HepG2 (cell line): ENCODE measurements around the gene BRD3. TPM values are rescaled to one million over a fixed set of nuclear protein-coding genes. Genes with fewer than 3 reads are reported as not detected.
A peak's percentile ranks its signal among the peaks of the same experiment; 100 is the strongest.

Source experiments
- ARHGAP35 ChIP-seq: sonication (generic); formaldehyde crosslinking; IDR thresholded peaks from 2 replicates; pipeline ENCODE4 v1.9.0; 2022; ENCODE audit warnings: mild to moderate bottlenecking, inconsistent platforms, moderate library complexity, missing genetic modification reagents, borderline replicate concordance
- ASH2L ChIP-seq: fragments of 300-600, 200-600 bp; sonication (generic); IDR thresholded peaks from 2 replicates; pipeline ENCODE4 v1.7.0; 2017; ENCODE audit warnings: low read depth, mild to moderate bottlenecking, moderate library complexity, mixed read lengths, low read length; ENCODE audit not compliant: insufficient read length
- BORCS8-MEF2B ChIP-seq: sonication (generic); formaldehyde crosslinking; IDR thresholded peaks from 2 replicates; pipeline ENCODE4 v1.8.0; 2022; ENCODE audit warnings: mild to moderate bottlenecking, missing genetic modification reagents
- BRCA1 ChIP-seq: sonication (generic); formaldehyde crosslinking; IDR thresholded peaks from 2 replicates; pipeline ENCODE4 v1.4.0; 2020; ENCODE audit warnings: missing genetic modification reagents
- GMEB2 ChIP-seq: IDR thresholded peaks from 2 replicates; pipeline ENCODE4 v1.6.1; 2016; ENCODE audit warnings: missing biosample characterization, missing genetic modification reagents, low read depth
- GTF2F1 ChIP-seq: fragments of 150-350 bp; IDR thresholded peaks from 2 replicates; pipeline ENCODE4 v1.6.1; 2014; ENCODE audit warnings: low read length
- SNRNP70 ChIP-seq: fragments of 200-400 bp; formaldehyde crosslinking; IDR thresholded peaks from 2 replicates; pipeline ENCODE4 v1.6.1; 2017; ENCODE audit warnings: mild to moderate bottlenecking, low read depth, low read length, moderate library complexity
- ZNF234 ChIP-seq: sonication (generic); formaldehyde crosslinking; conservative IDR thresholded peaks from 2 replicates; pipeline ENCODE4 v1.5.1; 2020; ENCODE audit warnings: mild to moderate bottlenecking, missing genetic modification reagents
- ZNF253 ChIP-seq: sonication (generic); formaldehyde crosslinking; IDR thresholded peaks from 2 replicates; pipeline ENCODE4 v1.8.0; 2022; ENCODE audit warnings: mild to moderate bottlenecking, missing genetic modification reagents, borderline replicate concordance
- ZNF264 ChIP-seq: sonication (generic); formaldehyde crosslinking; IDR thresholded peaks from 2 replicates; pipeline ENCODE4 v1.4.0; 2020; ENCODE audit warnings: missing genetic modification reagents
- ZNF329 ChIP-seq: sonication (generic); formaldehyde crosslinking; IDR thresholded peaks from 2 replicates; pipeline ENCODE4 v1.9.0; 2021; ENCODE audit warnings: low read depth, mild to moderate bottlenecking, missing genetic modification reagents
- ZNF333 ChIP-seq: sonication (generic); formaldehyde crosslinking; IDR thresholded peaks from 2 replicates; pipeline ENCODE4 v1.4.0; 2020; ENCODE audit warnings: mild to moderate bottlenecking, missing genetic modification reagents, borderline replicate concordance
- ZNF407 ChIP-seq: sonication (generic); formaldehyde crosslinking; IDR thresholded peaks from one replicate; pipeline ENCODE4 v1.5.1; 2020; ENCODE audit warnings: mild to moderate bottlenecking, missing genetic modification reagents; ENCODE audit errors: not compliant biosample characterization
- ZNF577 ChIP-seq: sonication (generic); formaldehyde crosslinking; IDR thresholded peaks from 2 replicates; pipeline ENCODE4 v1.4.0; 2020; ENCODE audit warnings: mild to moderate bottlenecking, low read depth, missing genetic modification reagents, borderline replicate concordance
- ZNF737 ChIP-seq: sonication (generic); formaldehyde crosslinking; IDR thresholded peaks from 2 replicates; pipeline ENCODE4 v1.5.0; 2020; ENCODE audit warnings: missing genetic modification reagents, mild to moderate bottlenecking, borderline replicate concordance
- ZNF772 ChIP-seq: sonication (generic); formaldehyde crosslinking; IDR thresholded peaks from 2 replicates; pipeline ENCODE4 v1.5.0; 2020; ENCODE audit warnings: mild to moderate bottlenecking, missing genetic modification reagents
- ZNF782 ChIP-seq: sonication (generic); formaldehyde crosslinking; IDR thresholded peaks from 2 replicates; pipeline ENCODE4 v1.4.0; 2020; ENCODE audit warnings: missing genetic modification reagents, mild to moderate bottlenecking, borderline replicate concordance
- polyA plus RNA-seq, 8 experiments: library from polyadenylated mRNA; depleted of rRNA in 3 of 8; stranded (reverse) in 7 of 8; unstranded in 1 of 8; fragments of >200 nt; fragmentation: Illumina TruSeq in 4 of 8; extraction: Trizol in 4 of 8; gene quantifications; 2 replicates each; pipeline versions ENCODE4 v1.2.1 to v1.2.3, GENCODE V29; 2011 to 2016; ENCODE audit warnings: low read depth in 4 of 8, missing spikeins in 1 of 8, mixed read lengths in 1 of 8; ENCODE audit not compliant: insufficient read depth in 1 of 8
- total RNA-seq, 5 experiments: library from RNA; depleted of rRNA; stranded (reverse); fragments of >200 nt; fragmentation: Illumina TruSeq; extraction: Trizol; gene quantifications; 2 replicates each; pipeline ENCODE4 v1.2.3, GENCODE V29; 2016; ENCODE audit warnings: low read depth in 1 of 5
- TF ChIP-seq, protein P1 (sequence below): sonication (generic); formaldehyde crosslinking; IDR thresholded peaks from 2 replicates; pipeline ENCODE4 v1.5.0; 2020; ENCODE audit warnings: mild to moderate bottlenecking, missing genetic modification reagents, moderate library complexity

The BRD3 gene
- total and polyA plus RNA-seq, 2 of the 13 experiments (the other 11 are each of a cell fraction or from before 2014, with no cell fraction given), result 5.9 to 12.9 TPM

DNA sequence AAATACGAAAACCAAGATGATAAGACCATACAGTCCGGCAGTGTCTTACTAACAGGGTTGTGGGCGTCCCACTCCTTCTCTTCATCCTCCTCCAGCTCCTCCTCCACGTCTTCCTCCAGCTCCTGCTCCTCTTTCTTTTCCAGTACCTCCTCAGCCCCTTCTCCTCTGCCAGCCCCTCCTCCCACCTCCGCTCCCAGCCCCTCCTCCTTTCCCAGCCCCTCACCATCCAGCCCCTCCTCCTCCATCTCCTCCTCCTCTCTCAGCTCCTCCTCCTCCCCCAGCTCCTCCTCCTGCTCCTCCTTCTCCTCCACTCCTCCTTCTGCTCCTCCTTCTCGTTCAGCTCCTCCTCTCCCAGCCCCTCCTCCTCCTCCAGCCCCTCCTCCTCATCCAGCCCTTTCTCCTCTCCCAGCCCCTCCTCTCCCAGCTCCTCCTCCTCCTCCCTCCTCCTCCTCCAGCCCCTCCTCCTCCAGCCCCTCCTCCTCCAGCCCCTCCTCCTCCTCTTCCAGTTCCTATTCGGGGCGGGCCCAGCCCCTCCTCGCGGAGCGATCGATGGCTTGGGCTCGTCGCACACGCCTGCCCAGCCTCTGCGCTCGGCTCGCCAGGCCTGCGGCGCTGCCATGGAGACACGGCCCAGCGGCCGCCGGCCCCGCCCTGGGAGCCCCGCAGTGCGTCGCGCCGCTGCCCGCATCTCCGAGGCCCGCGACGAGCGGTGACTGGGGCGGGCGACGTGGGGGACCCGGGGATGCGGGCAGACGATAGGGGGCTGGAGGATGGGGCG lies 42.8 kb downstream of the BRD3 start, which contains the start of gene BRD3OS (continued):
- TF ChIP-seq SNRNP70 (no peak), BRCA1 (CRISPR knock-in tag) (no peak), ZNF782 (CRISPR knock-in tag) (no peak), ZNF234 (no peak), GTF2F1 (no peak), ZNF577 (CRISPR knock-in tag) (no peak), ARHGAP35 (CRISPR knock-in tag) (no peak), ZNF253 (CRISPR knock-in tag) (no peak), ZNF329 (CRISPR knock-in tag) (no peak), BORCS8-MEF2B (CRISPR knock-in tag) (no peak; the same call in 1 of the 2 replicates), ZNF264 (CRISPR knock-in tag) (no peak), ASH2L (peak; percentile 62), ZNF737 (CRISPR knock-in tag) (no peak), ZNF333 (no peak), ZNF772 (peak; percentile 78; the same call in 1 of the 2 replicates), ZNF407 (CRISPR knock-in tag) (peak; percentile 0), GMEB2 (peak; percentile 66; the same call in 1 of the 2 replicates)
- TF ChIP-seq, protein P1, sequence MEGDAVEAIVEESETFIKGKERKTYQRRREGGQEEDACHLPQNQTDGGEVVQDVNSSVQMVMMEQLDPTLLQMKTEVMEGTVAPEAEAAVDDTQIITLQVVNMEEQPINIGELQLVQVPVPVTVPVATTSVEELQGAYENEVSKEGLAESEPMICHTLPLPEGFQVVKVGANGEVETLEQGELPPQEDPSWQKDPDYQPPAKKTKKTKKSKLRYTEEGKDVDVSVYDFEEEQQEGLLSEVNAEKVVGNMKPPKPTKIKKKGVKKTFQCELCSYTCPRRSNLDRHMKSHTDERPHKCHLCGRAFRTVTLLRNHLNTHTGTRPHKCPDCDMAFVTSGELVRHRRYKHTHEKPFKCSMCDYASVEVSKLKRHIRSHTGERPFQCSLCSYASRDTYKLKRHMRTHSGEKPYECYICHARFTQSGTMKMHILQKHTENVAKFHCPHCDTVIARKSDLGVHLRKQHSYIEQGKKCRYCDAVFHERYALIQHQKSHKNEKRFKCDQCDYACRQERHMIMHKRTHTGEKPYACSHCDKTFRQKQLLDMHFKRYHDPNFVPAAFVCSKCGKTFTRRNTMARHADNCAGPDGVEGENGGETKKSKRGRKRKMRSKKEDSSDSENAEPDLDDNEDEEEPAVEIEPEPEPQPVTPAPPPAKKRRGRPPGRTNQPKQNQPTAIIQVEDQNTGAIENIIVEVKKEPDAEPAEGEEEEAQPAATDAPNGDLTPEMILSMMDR (CRISPR knock-in tag), result no peak
